Measurements from ENCODE around the gene SHC3.

The SHC3 gene

DNA sequence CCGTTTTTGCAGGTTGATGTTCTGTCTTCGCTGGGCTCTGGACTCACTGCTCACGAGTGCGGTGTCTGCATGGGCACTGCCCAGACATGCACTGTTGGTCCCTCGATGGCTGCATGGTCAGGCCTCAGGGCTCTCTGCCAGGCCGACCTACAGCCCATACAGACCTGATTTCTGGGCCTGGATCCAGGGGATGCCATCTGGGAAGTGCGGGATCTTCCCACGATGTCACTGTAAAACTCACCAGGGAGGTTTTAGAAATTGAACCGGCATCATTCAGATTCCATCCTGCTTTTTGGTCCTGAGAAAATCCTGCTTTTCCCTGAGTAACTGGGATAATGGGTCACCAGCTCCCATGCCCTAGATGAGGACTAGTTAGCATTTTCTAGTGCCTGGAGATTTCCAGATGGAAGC lies 178.2 kb downstream of the SHC3 start:
- TF ChIP-seq SIN3A (IDR thresholded peaks at IDR 0.05; ENCODE audit: borderline replicate concordance, insufficient read depth, low read length) (no peak), FOXP2 (optimal IDR thresholded peaks at IDR 0.05; ENCODE audit: borderline replicate concordance, extremely low read depth, extremely low read length, insufficient read depth) (no peak), POLR2AphosphoS5 (IDR thresholded peaks at IDR 0.05; ENCODE audit: low read depth, low read length) (no peak), TAF1 (IDR thresholded peaks at IDR 0.05; ENCODE audit: borderline replicate concordance, insufficient read depth, low read length) (no peak)
- TF ChIP-seq, protein P1, sequence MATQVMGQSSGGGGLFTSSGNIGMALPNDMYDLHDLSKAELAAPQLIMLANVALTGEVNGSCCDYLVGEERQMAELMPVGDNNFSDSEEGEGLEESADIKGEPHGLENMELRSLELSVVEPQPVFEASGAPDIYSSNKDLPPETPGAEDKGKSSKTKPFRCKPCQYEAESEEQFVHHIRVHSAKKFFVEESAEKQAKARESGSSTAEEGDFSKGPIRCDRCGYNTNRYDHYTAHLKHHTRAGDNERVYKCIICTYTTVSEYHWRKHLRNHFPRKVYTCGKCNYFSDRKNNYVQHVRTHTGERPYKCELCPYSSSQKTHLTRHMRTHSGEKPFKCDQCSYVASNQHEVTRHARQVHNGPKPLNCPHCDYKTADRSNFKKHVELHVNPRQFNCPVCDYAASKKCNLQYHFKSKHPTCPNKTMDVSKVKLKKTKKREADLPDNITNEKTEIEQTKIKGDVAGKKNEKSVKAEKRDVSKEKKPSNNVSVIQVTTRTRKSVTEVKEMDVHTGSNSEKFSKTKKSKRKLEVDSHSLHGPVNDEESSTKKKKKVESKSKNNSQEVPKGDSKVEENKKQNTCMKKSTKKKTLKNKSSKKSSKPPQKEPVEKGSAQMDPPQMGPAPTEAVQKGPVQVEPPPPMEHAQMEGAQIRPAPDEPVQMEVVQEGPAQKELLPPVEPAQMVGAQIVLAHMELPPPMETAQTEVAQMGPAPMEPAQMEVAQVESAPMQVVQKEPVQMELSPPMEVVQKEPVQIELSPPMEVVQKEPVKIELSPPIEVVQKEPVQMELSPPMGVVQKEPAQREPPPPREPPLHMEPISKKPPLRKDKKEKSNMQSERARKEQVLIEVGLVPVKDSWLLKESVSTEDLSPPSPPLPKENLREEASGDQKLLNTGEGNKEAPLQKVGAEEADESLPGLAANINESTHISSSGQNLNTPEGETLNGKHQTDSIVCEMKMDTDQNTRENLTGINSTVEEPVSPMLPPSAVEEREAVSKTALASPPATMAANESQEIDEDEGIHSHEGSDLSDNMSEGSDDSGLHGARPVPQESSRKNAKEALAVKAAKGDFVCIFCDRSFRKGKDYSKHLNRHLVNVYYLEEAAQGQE (IDR thresholded peaks at IDR 0.05; ENCODE audit: insufficient read depth in 1 of 2, low read depth in 2 of 2, low read length in 2 of 2), result no peak

DNA sequence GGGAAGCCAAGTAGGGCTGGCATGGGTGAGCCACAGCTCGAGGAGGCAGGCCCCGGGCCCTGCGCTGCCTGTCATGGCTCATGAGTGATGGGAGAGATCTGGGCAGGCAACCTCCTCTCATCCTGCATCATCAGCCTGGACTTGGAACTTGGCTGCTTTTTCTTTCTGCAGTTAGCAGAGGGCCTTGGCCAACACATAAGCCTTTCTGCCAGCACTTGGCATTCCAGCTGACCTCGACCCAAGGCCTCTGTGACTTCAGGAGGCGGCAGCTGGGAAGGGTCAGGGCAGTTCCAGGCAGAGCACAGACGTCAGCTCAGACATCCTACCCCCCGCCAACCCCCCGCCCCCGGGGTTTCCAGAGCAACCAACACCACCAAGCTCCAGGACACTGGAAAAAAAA lies 179.7 kb downstream of the SHC3 start:
- TF ChIP-seq TAF1 (IDR thresholded peaks at IDR 0.05; ENCODE audit: borderline replicate concordance, insufficient read depth, low read length) (no peak), POLR2AphosphoS5 (IDR thresholded peaks at IDR 0.05; ENCODE audit: low read depth, low read length) (no peak), FOXP2 (optimal IDR thresholded peaks at IDR 0.05; ENCODE audit: borderline replicate concordance, extremely low read depth, extremely low read length, insufficient read depth) (no peak), SIN3A (IDR thresholded peaks at IDR 0.05; ENCODE audit: borderline replicate concordance, insufficient read depth, low read length) (no peak)
- TF ChIP-seq, protein P1 (IDR thresholded peaks at IDR 0.05; ENCODE audit: insufficient read depth in 1 of 2, low read depth in 2 of 2, low read length in 2 of 2), result no peak

DNA sequence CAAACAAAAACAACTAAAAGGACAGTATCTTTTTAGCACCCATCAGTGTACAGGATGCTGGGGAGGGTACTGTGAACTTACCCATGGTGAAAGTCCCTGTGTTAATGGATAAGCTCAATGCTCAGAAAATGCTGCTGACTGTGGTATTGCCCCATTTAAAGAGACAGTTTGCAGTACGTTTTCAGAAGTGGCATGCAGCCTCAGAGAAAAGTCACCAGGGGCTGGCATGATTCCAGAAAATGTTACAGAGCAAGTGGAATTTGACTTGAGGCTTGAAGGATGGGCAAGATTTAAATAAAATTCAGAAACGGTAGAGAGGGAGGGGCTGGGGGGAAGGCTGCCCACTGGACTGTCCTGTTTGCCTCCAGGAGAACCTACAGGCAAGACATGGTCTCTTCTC lies 180.1 kb downstream of the SHC3 start:
- TF ChIP-seq, protein P1 (IDR thresholded peaks at IDR 0.05; ENCODE audit: insufficient read depth in 1 of 2, low read depth in 2 of 2, low read length in 2 of 2), result no peak
- no peak for TF ChIP-seq SIN3A (IDR thresholded peaks at IDR 0.05; ENCODE audit: borderline replicate concordance, insufficient read depth, low read length)
- no peak for TF ChIP-seq POLR2AphosphoS5 (IDR thresholded peaks at IDR 0.05; ENCODE audit: low read depth, low read length)
- TF ChIP-seq FOXP2 (optimal IDR thresholded peaks at IDR 0.05; ENCODE audit: borderline replicate concordance, extremely low read depth, extremely low read length, insufficient read depth), result no peak

DNA sequence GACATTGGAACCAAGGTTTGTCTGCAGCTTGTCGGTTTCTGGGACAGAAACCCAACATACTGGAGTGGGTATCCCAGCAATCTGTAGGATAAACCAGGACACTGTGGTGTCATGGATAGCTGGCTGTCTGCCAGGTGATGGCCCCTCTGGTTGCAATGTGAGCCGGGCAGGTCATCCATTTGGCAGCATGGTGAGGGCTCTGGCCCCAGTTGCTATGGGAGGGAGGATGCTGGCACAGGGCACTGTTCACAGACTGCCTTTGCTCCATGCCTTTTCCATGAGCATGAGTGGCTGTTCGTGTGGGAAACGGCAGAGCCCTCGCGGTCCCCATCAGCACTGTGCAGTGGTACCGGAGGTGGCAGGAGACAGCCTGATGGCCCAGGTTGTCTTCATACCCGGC lies 181.0 kb downstream of the SHC3 start:
- TF ChIP-seq TAF1 (IDR thresholded peaks at IDR 0.05; ENCODE audit: borderline replicate concordance, insufficient read depth, low read length) (no peak), FOXP2 (optimal IDR thresholded peaks at IDR 0.05; ENCODE audit: borderline replicate concordance, extremely low read depth, extremely low read length, insufficient read depth) (no peak), SIN3A (IDR thresholded peaks at IDR 0.05; ENCODE audit: borderline replicate concordance, insufficient read depth, low read length) (no peak), POLR2AphosphoS5 (IDR thresholded peaks at IDR 0.05; ENCODE audit: low read depth, low read length) (no peak)
- TF ChIP-seq, protein P1 (IDR thresholded peaks at IDR 0.05; ENCODE audit: insufficient read depth in 1 of 2, low read depth in 2 of 2, low read length in 2 of 2), result no peak

DNA sequence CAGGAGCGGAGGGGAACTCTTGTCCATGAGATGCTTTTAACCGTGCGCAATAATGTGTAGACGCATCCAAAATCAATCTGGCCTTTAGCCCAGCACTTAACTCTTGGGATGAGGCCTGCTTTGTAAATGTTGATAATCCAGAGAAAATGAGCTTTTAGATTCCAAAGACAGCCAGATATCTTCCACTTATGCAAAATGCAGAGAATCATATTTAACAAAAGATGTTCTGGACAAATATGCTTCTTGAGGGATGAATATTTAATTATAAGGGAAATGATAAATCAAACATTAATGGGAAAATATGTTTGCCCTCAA lies 181.7 kb downstream of the SHC3 start:
- TF ChIP-seq FOXP2 (optimal IDR thresholded peaks at IDR 0.05; ENCODE audit: borderline replicate concordance, extremely low read depth, extremely low read length, insufficient read depth), result no peak
- TF ChIP-seq TAF1 (IDR thresholded peaks at IDR 0.05; ENCODE audit: borderline replicate concordance, insufficient read depth, low read length), result no peak
- no peak for TF ChIP-seq POLR2AphosphoS5 (IDR thresholded peaks at IDR 0.05; ENCODE audit: low read depth, low read length)
- TF ChIP-seq, protein P1 (IDR thresholded peaks at IDR 0.05; ENCODE audit: insufficient read depth in 1 of 2, low read depth in 2 of 2, low read length in 2 of 2), result no peak
- TF ChIP-seq SIN3A (IDR thresholded peaks at IDR 0.05; ENCODE audit: borderline replicate concordance, insufficient read depth, low read length), result no peak
